ENCODE measurements around the gene ADGRL3.

DNA sequence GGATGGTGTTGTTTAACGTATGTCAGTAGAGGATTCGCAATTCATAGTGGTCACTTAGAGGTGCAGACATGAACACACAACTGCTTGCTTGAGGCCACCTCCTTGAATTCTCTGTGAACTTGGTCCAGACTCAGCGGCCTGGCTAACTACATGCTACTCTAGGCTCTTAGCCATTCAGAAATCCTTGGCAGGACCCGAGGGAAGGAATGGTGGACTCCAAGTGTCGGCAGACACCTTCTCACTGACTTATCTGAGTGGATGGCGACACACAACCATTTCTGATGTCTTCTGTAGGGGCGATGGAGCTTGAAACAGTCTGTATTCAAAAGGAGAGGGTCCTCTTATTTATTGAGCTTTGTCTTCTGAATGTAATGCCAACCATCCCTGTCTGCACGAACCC is 24.4 kb downstream of the ADGRL3 start:
- TF ChIP-seq, protein P1, sequence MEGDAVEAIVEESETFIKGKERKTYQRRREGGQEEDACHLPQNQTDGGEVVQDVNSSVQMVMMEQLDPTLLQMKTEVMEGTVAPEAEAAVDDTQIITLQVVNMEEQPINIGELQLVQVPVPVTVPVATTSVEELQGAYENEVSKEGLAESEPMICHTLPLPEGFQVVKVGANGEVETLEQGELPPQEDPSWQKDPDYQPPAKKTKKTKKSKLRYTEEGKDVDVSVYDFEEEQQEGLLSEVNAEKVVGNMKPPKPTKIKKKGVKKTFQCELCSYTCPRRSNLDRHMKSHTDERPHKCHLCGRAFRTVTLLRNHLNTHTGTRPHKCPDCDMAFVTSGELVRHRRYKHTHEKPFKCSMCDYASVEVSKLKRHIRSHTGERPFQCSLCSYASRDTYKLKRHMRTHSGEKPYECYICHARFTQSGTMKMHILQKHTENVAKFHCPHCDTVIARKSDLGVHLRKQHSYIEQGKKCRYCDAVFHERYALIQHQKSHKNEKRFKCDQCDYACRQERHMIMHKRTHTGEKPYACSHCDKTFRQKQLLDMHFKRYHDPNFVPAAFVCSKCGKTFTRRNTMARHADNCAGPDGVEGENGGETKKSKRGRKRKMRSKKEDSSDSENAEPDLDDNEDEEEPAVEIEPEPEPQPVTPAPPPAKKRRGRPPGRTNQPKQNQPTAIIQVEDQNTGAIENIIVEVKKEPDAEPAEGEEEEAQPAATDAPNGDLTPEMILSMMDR (IDR thresholded peaks at IDR 0.05): no peak
- no peak for TF ChIP-seq POLR2A (IDR thresholded peaks at IDR 0.05)
